Hematopoietic multipotent progenitor cell treated with erythropoietin and hydrocortisone succinate and interleukin-3 and kit ligand, for 6 days (in vitro differentiated cells): ENCODE data around the gene TMEM88.
"Not testable (repeated sequence)": the region's sequence is repeated elsewhere in the genome, so short reads cannot be mapped to it uniquely, and the experiment has no call there.

Experiments used
- DNase-seq: peaks from one replicate; pipeline ENCODE4 v3.0.0-alpha.2; 2015

The TMEM88 gene

GRCh38 chr17:7857713-7858521, 3.1 kb downstream of the TMEM88 start, which contains the start of gene CYB5D1:
Gene CYB5D1, plus strand, starts transcription at chr17:7858003. Its CDS starts 132 bp downstream, at chr17:7858135.
- peak; percentile 98 for DNase-seq

GRCh38 chr17:7858522-7858810, 3.6 kb downstream of the TMEM88 start:
- DNase-seq = peak; percentile 76

- no peak for DNase-seq
Measured at GRCh38 chr17:7859028-7859427, 4.2 kb downstream of the TMEM88 start.

GRCh38 chr17:7862692-7863437, 8.0 kb downstream of the TMEM88 start:
- peak; percentile 72 for DNase-seq

- DNase-seq = not testable (repeated sequence)
Measured at GRCh38 chr17:7864384-7864783, 9.5 kb downstream of the TMEM88 start.

GRCh38 chr17:7864995-7865650, 10.3 kb downstream of the TMEM88 start:
- DNase-seq = no peak

GRCh38 chr17:7867881-7868329, 13.0 kb downstream of the TMEM88 start:
- DNase-seq = peak; percentile 60

- DNase-seq = no peak
Measured at GRCh38 chr17:7873051-7873450, 18.2 kb downstream of the TMEM88 start.

- DNase-seq = no peak
Measured at GRCh38 chr17:7875804-7876370, 21.0 kb downstream of the TMEM88 start.

GRCh38 chr17:7878234-7878633, 23.4 kb downstream of the TMEM88 start:
- no peak for DNase-seq

- DNase-seq = peak; percentile 44
Measured at GRCh38 chr17:7880076-7880868, 25.4 kb downstream of the TMEM88 start.

- peak; percentile 69 for DNase-seq
Measured at GRCh38 chr17:7881276-7882054, 26.6 kb downstream of the TMEM88 start.

GRCh38 chr17:7882068-7882467, 27.2 kb downstream of the TMEM88 start:
- DNase-seq = no peak

- DNase-seq = no peak
Measured at GRCh38 chr17:7882629-7883028, 27.8 kb downstream of the TMEM88 start.

GRCh38 chr17:7883781-7884386, 29.0 kb downstream of the TMEM88 start:
- DNase-seq = peak; percentile 67

GRCh38 chr17:7884581-7885366, 29.9 kb downstream of the TMEM88 start:
- peak; percentile 42 for DNase-seq

GRCh38 chr17:7885367-7886226, 30.7 kb downstream of the TMEM88 start:
- peak; percentile 77 for DNase-seq

- peak; percentile 59 for DNase-seq
Measured at GRCh38 chr17:7886227-7887037, 31.6 kb downstream of the TMEM88 start.
